HCT116 (cell line): Measurements from ENCODE around the gene KCNB1. TPM values are rescaled to one million over a fixed set of nuclear protein-coding genes. Genes with fewer than 3 reads are reported as not detected.

ENCODE experiments used
- ATAC-seq: fragments of 200-7000 bp; cut with Tn5 transposase; 2 replicates; pipeline ENCODE4 v1.9.1; 2020; ENCODE audit warnings: mild to moderate bottlenecking, moderate library complexity
- BruUV-seq: library from RNA; stranded (reverse); fragments of 400-500 nt; replicated peaks from 2 replicates; lab custom pipeline; 2021; lab: Mats Ljungman, UMichigan
- CTCF ChIA-PET: fragments of 300-600 bp; sonication (Branson Sonifier 250); formaldehyde crosslinking; loops from one replicate; lab custom pipeline; 2021; ENCODE audit warnings: antibody characterized with exemption; lab: Charles Lee
- POLR2A ChIA-PET: fragments of 300-600, 350-600 bp; sonication (Branson Sonifier 250); formaldehyde crosslinking; loops from one replicate; lab custom pipeline; 2021; ENCODE audit warnings: antibody characterized with exemption; lab: Charles Lee
- RAD21 ChIA-PET, 2 experiments: fragments of 300-600 bp; sonication (Branson Sonifier 250); formaldehyde crosslinking; loops; one replicate each; lab custom pipeline; 2023; ENCODE audit warnings: low total read pairs in 2 of 2; ENCODE audit not compliant: uncharacterized antibody in 2 of 2, unreplicated experiment in 2 of 2, low non-redundant PET in 1 of 2; lab: Charles Lee
- DNase-seq: peaks from one replicate; pipeline ENCODE4 v3.0.0-alpha.2; 2010; ENCODE audit warnings: low read depth, low spot score
- H2AFZ ChIP-seq: fragments of 200-600 bp; shearing (Covaris generic), sonication (generic); 2 replicates; pipeline ENCODE4 v1.6.1; 2017; ENCODE audit warnings: low read depth, mixed run types, mixed read lengths, antibody characterized with exemption, low read length; ENCODE audit not compliant: poor library complexity, severe bottlenecking
- H3K27ac ChIP-seq: 2 replicates; pipeline ENCODE4 v1.5.1; 2012; ENCODE audit warnings: low read depth, low read length
- H3K27me3 ChIP-seq: fragments of 200-600 bp; sonication (generic); 2 replicates; pipeline ENCODE4 v1.6.1; 2016; ENCODE audit warnings: mixed run types, low read length, mixed read lengths; ENCODE audit not compliant: insufficient read depth
- H3K36me3 ChIP-seq, 2 experiments: fragments of 200-500 bp in 1 of 2; fragments of 200-600 bp in 1 of 2; sonication (Bioruptor generic) in 1 of 2; sonication (generic) in 1 of 2; 2 replicates each; pipeline versions ENCODE4 v1.5.1 to v1.6.1; 2014 to 2016; ENCODE audit warnings: low read length in 2 of 2, inconsistent platforms in 1 of 2, mixed read lengths in 1 of 2, mixed run types in 1 of 2; ENCODE audit not compliant: insufficient read depth in 2 of 2, control insufficient read depth in 1 of 2
- H3K4me1 ChIP-seq, 2 experiments: fragments of 200-600 bp in 1 of 2; sonication (generic) in 1 of 2; 2 replicates each; pipeline versions ENCODE4 v1.5.1 to v1.6.1; 2012 to 2017; ENCODE audit warnings: low read length in 2 of 2, inconsistent platforms in 1 of 2, mild to moderate bottlenecking in 1 of 2, mixed read lengths in 1 of 2, mixed run types in 1 of 2, moderate library complexity in 1 of 2; ENCODE audit not compliant: insufficient read depth in 2 of 2, control insufficient read depth in 1 of 2
- H3K4me2 ChIP-seq: fragments of 200-600 bp; sonication (generic); 2 replicates; pipeline ENCODE4 v1.6.1; 2017; ENCODE audit warnings: mixed run types, low read length, mixed read lengths
- H3K4me3 ChIP-seq, 2 experiments: fragments of 200-600 bp in 1 of 2; sonication (generic) in 1 of 2; replicated peaks in 1 of 2; 2 replicates each; pipeline ENCODE4 v1.5.1; 2011 to 2016; ENCODE audit warnings: low read length in 2 of 2, control low read depth in 1 of 2, low read depth in 1 of 2, mild to moderate bottlenecking in 1 of 2, mixed read lengths in 1 of 2, mixed run types in 1 of 2
- H3K79me2 ChIP-seq: fragments of 200-600 bp; sonication (generic); 2 replicates; pipeline ENCODE4 v1.6.1; 2017; ENCODE audit warnings: mild to moderate bottlenecking, mixed run types, low read length, moderate library complexity, mixed read lengths; ENCODE audit not compliant: insufficient read depth
- H3K9ac ChIP-seq: fragments of 200-600 bp; sonication (generic); 2 replicates; pipeline ENCODE4 v1.6.1; 2016; ENCODE audit warnings: low read length, mixed read lengths
- H3K9me2 ChIP-seq: fragments of 200-600 bp; sonication (generic), shearing (Covaris generic); 2 replicates; pipeline ENCODE4 v1.6.1; 2017; ENCODE audit warnings: mixed run types, mild to moderate bottlenecking, moderate library complexity; ENCODE audit not compliant: insufficient read depth
- H3K9me3 ChIP-seq, 2 experiments: fragments of 200-500 bp in 1 of 2; fragments of 200-600 bp in 1 of 2; sonication (Bioruptor generic) in 1 of 2; sonication (generic) in 1 of 2; 2 replicates each; pipeline ENCODE4 v1.6.1; 2014 to 2017; ENCODE audit warnings: low read length in 2 of 2, mixed read lengths in 2 of 2, inconsistent platforms in 1 of 2, low read depth in 1 of 2, mild to moderate bottlenecking in 1 of 2, mixed run types in 1 of 2, moderate library complexity in 1 of 2; ENCODE audit not compliant: control insufficient read depth in 1 of 2, insufficient read depth in 1 of 2
- H4K20me1 ChIP-seq: fragments of 200-600 bp; sonication (generic), shearing (Covaris generic); 2 replicates; pipeline ENCODE4 v1.6.1; 2017; ENCODE audit warnings: mixed run types, mild to moderate bottlenecking, moderate library complexity; ENCODE audit not compliant: insufficient read depth
- ATF3 ChIP-seq: IDR thresholded peaks from 2 replicates; pipeline ENCODE4 v1.6.1; 2012
- CBX3 ChIP-seq: IDR thresholded peaks from 2 replicates; pipeline ENCODE4 v1.6.1; 2012; ENCODE audit warnings: low read depth
- CEBPB ChIP-seq: IDR thresholded peaks from 2 replicates; pipeline ENCODE4 v1.6.1; 2012; ENCODE audit warnings: low read depth
- EGR1 ChIP-seq: IDR thresholded peaks from 2 replicates; pipeline ENCODE4 v1.6.1; 2012; ENCODE audit warnings: low read depth
- EZH2phosphoT487 ChIP-seq: fragments of 200-600 bp; IDR thresholded peaks from 2 replicates; pipeline ENCODE4 v1.6.1; 2018; ENCODE audit warnings: antibody characterized with exemption, borderline replicate concordance
- JUND ChIP-seq: IDR thresholded peaks from 2 replicates; pipeline ENCODE4 v1.6.1; 2012
- POLR2A ChIP-seq: IDR thresholded peaks from 2 replicates; pipeline ENCODE4 v1.7.0; 2011; ENCODE audit warnings: borderline replicate concordance; ENCODE audit not compliant: insufficient read depth, insufficient read length; ENCODE audit errors: extremely low read depth
- RAD21 ChIP-seq: IDR thresholded peaks from 2 replicates; pipeline ENCODE4 v1.6.1; 2012; ENCODE audit warnings: low read depth, mild to moderate bottlenecking
- SIN3A ChIP-seq: IDR thresholded peaks from 2 replicates; pipeline ENCODE4 v1.6.1; 2012; ENCODE audit warnings: low read depth
- SP1 ChIP-seq: IDR thresholded peaks from 2 replicates; pipeline ENCODE4 v1.6.1; 2012; ENCODE audit warnings: low read depth
- TCF7L2 ChIP-seq: IDR thresholded peaks from 2 replicates; pipeline ENCODE4 v1.7.0; 2011; ENCODE audit warnings: borderline replicate concordance, inconsistent platforms; ENCODE audit not compliant: insufficient read depth, insufficient read length; ENCODE audit errors: extremely low read depth
- YY1 ChIP-seq: IDR thresholded peaks from 2 replicates; pipeline ENCODE4 v1.6.1; 2011; ENCODE audit warnings: low read length, low read depth, moderate library complexity, mild to moderate bottlenecking; ENCODE audit not compliant: insufficient replicate concordance; ENCODE audit errors: extremely low read depth
- ZFX ChIP-seq: fragments of 450-650 bp; IDR thresholded peaks from 2 replicates; pipeline ENCODE4 v1.6.1; 2017
- intact Hi-C: fragments of 100-400 bp; cut with micrococcal nuclease; formaldehyde crosslinking; loops from 2 replicates; pipeline ENCODE4 v1.10.0; 2022
- total RNA-seq: library from RNA; stranded (reverse); gene quantifications from one replicate; pipeline ENCODE4 v1.2.1, GENCODE V29; 2021; ENCODE audit not compliant: unreplicated experiment
- TF ChIP-seq, protein P1 (sequence below), 3 experiments: fragments of 200-600 bp in 1 of 3; sonication (generic) in 1 of 3; IDR thresholded peaks in 2 of 3; conservative IDR thresholded peaks in 1 of 3; 2 replicates each; pipeline ENCODE4 v1.5.1; 2012 to 2017; ENCODE audit warnings: low read depth in 2 of 3, low read length in 2 of 3, antibody characterized with exemption in 1 of 3, borderline replicate concordance in 1 of 3, control low read depth in 1 of 3, mild to moderate bottlenecking in 1 of 3, mixed read lengths in 1 of 3, mixed run types in 1 of 3, moderate library complexity in 1 of 3; ENCODE audit not compliant: insufficient read depth in 1 of 3
- TF ChIP-seq, protein P2 (sequence below): IDR thresholded peaks from 2 replicates; pipeline ENCODE4 v1.6.1; 2011; ENCODE audit warnings: mild to moderate bottlenecking, low read length, moderate library complexity; ENCODE audit not compliant: insufficient replicate concordance; ENCODE audit errors: extremely low read depth

KCNB1 gene
- total RNA-seq, 1 experiment from 2014 or later: 0.79 TPM

DNA sequence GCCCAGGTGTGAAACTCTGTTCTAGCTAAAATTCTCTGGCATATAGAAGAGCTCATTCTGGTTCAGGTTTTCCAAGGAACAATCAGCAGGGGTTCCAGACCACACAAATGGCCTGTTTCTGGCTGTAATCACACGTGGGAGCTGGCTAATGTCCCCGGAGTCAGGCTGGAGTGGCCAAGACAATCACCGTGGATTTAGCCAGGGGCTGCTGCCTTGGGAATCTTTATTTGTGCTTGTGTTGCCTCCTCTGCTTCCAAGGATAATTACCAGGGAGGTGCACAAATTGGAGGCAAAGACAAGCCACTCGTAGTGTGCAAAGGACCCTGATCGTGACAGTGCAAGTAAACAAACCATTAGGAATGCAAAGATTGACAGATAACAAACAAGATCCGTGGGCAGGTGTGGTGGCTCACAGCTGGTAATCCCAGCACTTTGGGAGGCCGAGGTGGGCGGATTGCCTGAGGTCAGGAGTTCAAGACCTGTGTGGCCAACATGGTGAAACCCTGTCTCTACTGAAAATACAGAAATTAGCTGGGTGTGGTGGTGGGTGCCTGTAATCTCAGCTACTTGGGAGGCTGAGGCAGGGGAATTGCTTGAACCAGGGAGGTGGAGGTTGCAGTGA, 77.3 kb downstream of the KCNB1 start:
- CTCF ChIA-PET: no interaction called here
- no peak for DNase-seq

More for the DNA sequence above, 77.3 kb downstream of the KCNB1 start:
- Histone ChIP-seq H3K9me3 (no peaks in the 10 kb centered on the region), H3K9ac (no peak overlapping the region), H3K4me2 (no peak overlapping the region), H4K20me1 (no peaks in the 10 kb centered on the region), H3K4me3 (no peak overlapping the region), H2AFZ (no peak overlapping the region), H3K4me1 (peaks cover 0 to 5% of the 10 kb centered on the region in 2 experiments; a peak in 1 of 4 replicates), H3K27ac (no peak overlapping the region), H3K79me2 (no peaks in the 10 kb centered on the region), H3K36me3 (no peaks in the 10 kb centered on the region), H3K27me3 (no peaks in the 10 kb centered on the region), H3K9me2 (no peaks in the 10 kb centered on the region)
- no TSS peak for BruUV-seq
- no peak for TF ChIP-seq CEBPB
- no peak for TF ChIP-seq YY1
- TF ChIP-seq EGR1: no peak
- no peak for TF ChIP-seq RAD21
- no peak for TF ChIP-seq SP1
- TF ChIP-seq ATF3: no peak
- TF ChIP-seq, protein P1, sequence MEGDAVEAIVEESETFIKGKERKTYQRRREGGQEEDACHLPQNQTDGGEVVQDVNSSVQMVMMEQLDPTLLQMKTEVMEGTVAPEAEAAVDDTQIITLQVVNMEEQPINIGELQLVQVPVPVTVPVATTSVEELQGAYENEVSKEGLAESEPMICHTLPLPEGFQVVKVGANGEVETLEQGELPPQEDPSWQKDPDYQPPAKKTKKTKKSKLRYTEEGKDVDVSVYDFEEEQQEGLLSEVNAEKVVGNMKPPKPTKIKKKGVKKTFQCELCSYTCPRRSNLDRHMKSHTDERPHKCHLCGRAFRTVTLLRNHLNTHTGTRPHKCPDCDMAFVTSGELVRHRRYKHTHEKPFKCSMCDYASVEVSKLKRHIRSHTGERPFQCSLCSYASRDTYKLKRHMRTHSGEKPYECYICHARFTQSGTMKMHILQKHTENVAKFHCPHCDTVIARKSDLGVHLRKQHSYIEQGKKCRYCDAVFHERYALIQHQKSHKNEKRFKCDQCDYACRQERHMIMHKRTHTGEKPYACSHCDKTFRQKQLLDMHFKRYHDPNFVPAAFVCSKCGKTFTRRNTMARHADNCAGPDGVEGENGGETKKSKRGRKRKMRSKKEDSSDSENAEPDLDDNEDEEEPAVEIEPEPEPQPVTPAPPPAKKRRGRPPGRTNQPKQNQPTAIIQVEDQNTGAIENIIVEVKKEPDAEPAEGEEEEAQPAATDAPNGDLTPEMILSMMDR (IDR thresholded peaks at IDR 0.05 in 2 of 3, conservative IDR thresholded peaks at IDR 0.05 in 1 of 3; ENCODE audit: borderline replicate concordance in 1 of 3, insufficient read depth in 1 of 3, low read depth in 2 of 3, low read length in 2 of 3): no peak
- TF ChIP-seq EZH2phosphoT487: no peak
- TF ChIP-seq CBX3: no peak
- TF ChIP-seq, protein P2, sequence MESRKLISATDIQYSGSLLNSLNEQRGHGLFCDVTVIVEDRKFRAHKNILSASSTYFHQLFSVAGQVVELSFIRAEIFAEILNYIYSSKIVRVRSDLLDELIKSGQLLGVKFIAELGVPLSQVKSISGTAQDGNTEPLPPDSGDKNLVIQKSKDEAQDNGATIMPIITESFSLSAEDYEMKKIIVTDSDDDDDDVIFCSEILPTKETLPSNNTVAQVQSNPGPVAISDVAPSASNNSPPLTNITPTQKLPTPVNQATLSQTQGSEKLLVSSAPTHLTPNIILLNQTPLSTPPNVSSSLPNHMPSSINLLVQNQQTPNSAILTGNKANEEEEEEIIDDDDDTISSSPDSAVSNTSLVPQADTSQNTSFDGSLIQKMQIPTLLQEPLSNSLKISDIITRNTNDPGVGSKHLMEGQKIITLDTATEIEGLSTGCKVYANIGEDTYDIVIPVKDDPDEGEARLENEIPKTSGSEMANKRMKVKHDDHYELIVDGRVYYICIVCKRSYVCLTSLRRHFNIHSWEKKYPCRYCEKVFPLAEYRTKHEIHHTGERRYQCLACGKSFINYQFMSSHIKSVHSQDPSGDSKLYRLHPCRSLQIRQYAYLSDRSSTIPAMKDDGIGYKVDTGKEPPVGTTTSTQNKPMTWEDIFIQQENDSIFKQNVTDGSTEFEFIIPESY: no peak
- TF ChIP-seq SIN3A: no peak
- TF ChIP-seq POLR2A: no peak
- TF ChIP-seq JUND: no peak
- TF ChIP-seq TCF7L2: no peak
- no peak for TF ChIP-seq ZFX
- ChIA-PET RAD21 (no interaction called here), POLR2A (no interaction called here)
- intact Hi-C loops: no loop called here
- no peak for ATAC-seq
